Thyroid gland (tissue), 4 donors: ENCODE results near the gene ZNF579.

Source experiments
- POLR2A ChIP-seq, 2 donors: fragments of 450-650 bp; IDR thresholded peaks; one replicate each; pipeline ENCODE4 v1.6.1; 2017; ENCODE audit warnings: antibody characterized with exemption in 2 of 2, mild to moderate bottlenecking in 2 of 2, moderate library complexity in 1 of 2
- TF ChIP-seq, protein P1 (sequence below), 6 experiments: fragments of 200-600 bp in 3 of 6; fragments of 450-650 bp in 3 of 6; sonication (generic) in 3 of 6; IDR thresholded peaks; one replicate each; pipeline ENCODE4 v1.5.1; 2016 to 2019; ENCODE audit warnings: antibody characterized with exemption in 6 of 6, mild to moderate bottlenecking in 2 of 6, inconsistent platforms in 1 of 6, moderate library complexity in 1 of 6

- TF ChIP-seq, protein P1, sequence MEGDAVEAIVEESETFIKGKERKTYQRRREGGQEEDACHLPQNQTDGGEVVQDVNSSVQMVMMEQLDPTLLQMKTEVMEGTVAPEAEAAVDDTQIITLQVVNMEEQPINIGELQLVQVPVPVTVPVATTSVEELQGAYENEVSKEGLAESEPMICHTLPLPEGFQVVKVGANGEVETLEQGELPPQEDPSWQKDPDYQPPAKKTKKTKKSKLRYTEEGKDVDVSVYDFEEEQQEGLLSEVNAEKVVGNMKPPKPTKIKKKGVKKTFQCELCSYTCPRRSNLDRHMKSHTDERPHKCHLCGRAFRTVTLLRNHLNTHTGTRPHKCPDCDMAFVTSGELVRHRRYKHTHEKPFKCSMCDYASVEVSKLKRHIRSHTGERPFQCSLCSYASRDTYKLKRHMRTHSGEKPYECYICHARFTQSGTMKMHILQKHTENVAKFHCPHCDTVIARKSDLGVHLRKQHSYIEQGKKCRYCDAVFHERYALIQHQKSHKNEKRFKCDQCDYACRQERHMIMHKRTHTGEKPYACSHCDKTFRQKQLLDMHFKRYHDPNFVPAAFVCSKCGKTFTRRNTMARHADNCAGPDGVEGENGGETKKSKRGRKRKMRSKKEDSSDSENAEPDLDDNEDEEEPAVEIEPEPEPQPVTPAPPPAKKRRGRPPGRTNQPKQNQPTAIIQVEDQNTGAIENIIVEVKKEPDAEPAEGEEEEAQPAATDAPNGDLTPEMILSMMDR (IDR thresholded peaks at IDR 0.05) = no peak
- TF ChIP-seq POLR2A (IDR thresholded peaks at IDR 0.05) = no peak
Measured at GRCh38 chr19:55550321-55550650, 30.4 kb downstream of the ZNF579 start.
